Left renal pelvis (tissue), 4 donors: Measurements from ENCODE around the gene MAD1L1. TPM values are rescaled to one million over a fixed set of nuclear protein-coding genes. Genes with fewer than 3 reads are reported as not detected.
"Not testable (repeated sequence)": the region's sequence is repeated elsewhere in the genome, so short reads cannot be mapped to it uniquely, and the experiment has no call there.

Experiments
- DNase-seq, 4 donors: peaks; one replicate each; pipeline ENCODE4 v3.0.0-alpha.2; 2013; ENCODE audit warnings: low read depth in 4 of 4, low spot score in 3 of 4
- polyA plus RNA-seq, 4 donors: library from polyadenylated mRNA; unstranded; fragments of 120-200 nt; gene quantifications; one replicate each; pipeline ENCODE4 v1.2.1, GENCODE V29; 2013; ENCODE audit not compliant: insufficient read length in 4 of 4

The MAD1L1 gene
- polyA plus RNA-seq, 4 donors: 18.9 to 24.5 (median 21.3) TPM

GRCh38 chr7:2040201-2040892, 192.4 kb downstream of the MAD1L1 start:
- no peak for DNase-seq

GRCh38 chr7:2038931-2039728, 193.6 kb downstream of the MAD1L1 start:
- DNase-seq: no peak

- no peak for DNase-seq
Measured at GRCh38 chr7:2037808-2038522, 194.8 kb downstream of the MAD1L1 start.

GRCh38 chr7:2037301-2037807, 195.4 kb downstream of the MAD1L1 start:
- no peak for DNase-seq

GRCh38 chr7:2036786-2037185, 196.0 kb downstream of the MAD1L1 start:
- DNase-seq: no peak

- DNase-seq: not testable (repeated sequence)
Measured at GRCh38 chr7:2036201-2036600, 196.5 kb downstream of the MAD1L1 start.

GRCh38 chr7:2034291-2035201, 198.2 kb downstream of the MAD1L1 start:
- no peak for DNase-seq

GRCh38 chr7:2033586-2034135, 199.1 kb downstream of the MAD1L1 start:
- DNase-seq: no peak

- no peak for DNase-seq
Measured at GRCh38 chr7:2032876-2033407, 199.8 kb downstream of the MAD1L1 start.

GRCh38 chr7:2032030-2032875, 200.5 kb downstream of the MAD1L1 start:
- no peak for DNase-seq

- DNase-seq: no peak
Measured at GRCh38 chr7:2031451-2031845, 201.3 kb downstream of the MAD1L1 start.

- no peak for DNase-seq
Measured at GRCh38 chr7:2030475-2031450, 202.0 kb downstream of the MAD1L1 start.

- no peak for DNase-seq
Measured at GRCh38 chr7:2029936-2030335, 202.8 kb downstream of the MAD1L1 start.

- DNase-seq: no peak
Measured at GRCh38 chr7:2029211-2029905, 203.4 kb downstream of the MAD1L1 start.

- DNase-seq: no peak
Measured at GRCh38 chr7:2028733-2029132, 204.0 kb downstream of the MAD1L1 start.

- no peak for DNase-seq
Measured at GRCh38 chr7:2025188-2025587, 207.6 kb downstream of the MAD1L1 start.

GRCh38 chr7:2024567-2024918, 208.2 kb downstream of the MAD1L1 start:
- DNase-seq: no peak
